T-helper 2 cell treated with Interferon-gamma antibody and Interleukin-4, amounts not matched to agents 100 ng/mL and 5 ng/mL, for 36 hours (primary cell): Measurements from ENCODE around the gene HELZ2. TPM values are rescaled to one million over a fixed set of nuclear protein-coding genes. Genes with fewer than 3 reads are reported as not detected.

ENCODE experiments used
- intact Hi-C: fragments of 100-400 bp; cut with micrococcal nuclease; formaldehyde crosslinking; loops from one replicate; pipeline ENCODE4 v1.15.1; 2023
- total RNA-seq: library from RNA; stranded (reverse); gene quantifications from 2 replicates; pipeline ENCODE4 v1.2.3, GENCODE V29; 2022

HELZ2 gene
- total RNA-seq, 1 donor from 2014 or later: 46.4 TPM

DNA sequence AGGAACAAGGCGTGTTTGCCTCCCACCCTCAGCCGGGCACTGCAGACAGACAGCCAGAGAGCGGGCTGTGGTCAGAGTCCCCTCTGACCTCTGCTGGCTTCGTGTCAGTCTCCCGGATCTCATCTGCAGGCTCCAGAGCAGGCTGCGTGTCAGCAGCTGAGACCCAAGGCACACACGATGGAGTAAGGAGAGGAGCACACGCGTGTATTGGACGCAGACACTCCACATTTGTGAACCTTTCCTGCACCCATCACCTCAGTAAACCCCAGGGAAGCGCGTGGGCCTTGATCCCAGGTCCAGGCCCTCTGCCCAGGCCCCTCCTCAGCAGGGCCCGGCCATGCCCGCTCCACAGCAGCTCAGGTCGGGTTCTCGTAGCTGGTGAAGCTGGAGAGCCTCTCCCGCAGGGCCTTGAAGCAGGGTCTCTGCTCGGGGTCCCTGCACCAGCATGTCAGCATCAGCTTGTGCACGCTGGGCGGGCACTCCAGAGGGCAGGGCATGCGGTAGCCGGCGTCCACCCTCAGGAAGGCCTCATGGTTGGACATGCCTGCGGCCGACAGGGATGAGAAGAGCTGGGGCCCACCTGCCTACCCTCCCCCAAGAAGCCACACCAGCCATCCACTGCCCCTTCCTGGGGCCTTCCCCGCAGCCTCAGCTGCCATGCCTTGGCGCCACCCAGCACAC is 44.7 kb downstream of the HELZ2 start:
- intact Hi-C loops: no loop called here

DNA sequence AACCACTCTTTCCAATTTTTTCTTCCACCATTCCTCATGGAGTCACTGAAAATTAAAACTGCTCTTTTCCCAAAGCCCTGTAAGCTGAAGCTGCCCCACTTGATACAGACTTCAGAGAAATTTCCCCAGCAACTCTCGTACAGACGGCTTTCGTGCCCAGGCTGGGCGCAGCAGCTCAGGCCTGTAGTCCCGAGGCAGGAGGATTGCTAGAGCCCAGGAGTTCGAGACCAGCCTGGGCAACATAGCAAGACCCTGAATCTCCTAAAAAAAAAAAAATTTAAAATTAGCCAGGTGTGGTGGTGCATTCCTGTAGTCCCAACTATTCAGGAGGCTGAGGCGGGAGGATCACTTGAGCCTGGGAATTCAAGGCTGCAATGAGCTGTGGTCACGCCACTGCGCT is 46.9 kb downstream of the HELZ2 start:
- intact Hi-C loops: no loop called here

DNA sequence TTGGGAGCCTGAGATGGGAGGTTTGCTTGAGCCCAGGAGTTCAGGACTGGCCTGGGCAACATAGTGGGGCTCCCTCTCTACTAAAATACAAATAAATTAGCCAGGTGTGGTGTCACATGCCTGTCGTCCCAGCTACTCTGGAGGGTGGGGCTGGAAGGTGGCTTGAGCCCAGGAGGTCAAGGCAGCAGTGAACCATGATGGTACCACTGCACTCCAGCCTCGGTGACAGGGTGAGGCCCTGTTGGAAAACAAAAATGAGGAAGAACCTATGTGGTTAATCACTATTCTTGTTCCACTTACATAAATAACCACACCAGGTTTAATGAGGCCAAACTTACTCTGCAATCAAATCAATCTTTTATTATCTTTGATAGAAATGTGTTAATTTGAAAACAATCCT is 48.1 kb downstream of the HELZ2 start:
- intact Hi-C loops: no loop called here

DNA sequence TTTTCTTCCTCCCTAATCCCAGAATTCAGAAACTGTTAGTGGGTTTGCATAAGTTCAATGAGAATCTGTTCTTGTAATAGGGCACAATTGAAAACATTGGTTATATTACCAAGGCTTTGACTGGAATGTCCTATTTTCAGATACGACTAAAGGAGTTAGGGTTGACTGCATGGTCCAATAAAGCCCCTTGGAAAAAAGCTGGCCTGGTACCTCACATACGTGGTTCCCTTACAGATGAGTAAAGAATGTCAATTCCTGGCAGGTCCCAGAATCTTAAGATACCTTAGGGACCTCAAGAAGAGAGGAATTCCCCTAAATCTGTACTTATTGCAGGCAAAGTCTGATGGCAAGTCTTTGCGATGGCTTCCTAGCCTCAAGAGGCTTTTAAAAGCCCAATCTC is 48.9 kb downstream of the HELZ2 start:
- intact Hi-C loops: no loop called here

Other genes starting within 250 kb of the HELZ2 start
- gene CHRNA4, start 212.9 kb downstream of the HELZ2 start, total RNA-seq: not detected in 2 replicates
- 0.05 and 0.11 TPM in 2 replicates for gene KCNQ2, start 101.6 kb downstream of the HELZ2 start, total RNA-seq
- gene EEF1A2, start 75.2 kb downstream of the HELZ2 start, total RNA-seq: 0.45 and 0.55 TPM in 2 replicates
- gene PPDPF, start 53.5 kb downstream of the HELZ2 start, total RNA-seq: 159 and 167 TPM in 2 replicates
- gene PTK6, start 36.9 kb downstream of the HELZ2 start, total RNA-seq: 1.1 and 1.2 TPM in 2 replicates
- gene SRMS, start 26.5 kb downstream of the HELZ2 start, total RNA-seq: not detected in 2 replicates
- gene FNDC11, start 20.1 kb downstream of the HELZ2 start, total RNA-seq: 0.64 and 0.66 TPM in 2 replicates
- gene GMEB2, start 52.9 kb upstream of the HELZ2 start, total RNA-seq: 16.3 and 17.4 TPM in 2 replicates
- 25.9 and 27.3 TPM in 2 replicates for gene STMN3, start 79.2 kb upstream of the HELZ2 start, total RNA-seq
- 49.5 and 52.4 TPM in 2 replicates for gene RTEL1, start 84.1 kb upstream of the HELZ2 start, total RNA-seq
- not detected in 2 replicates for gene TNFRSF6B, start 122.4 kb upstream of the HELZ2 start, total RNA-seq
- gene ARFRP1, start 133.7 kb upstream of the HELZ2 start, total RNA-seq: 63.3 and 66.8 TPM in 2 replicates
- gene ZGPAT, start 133.8 kb upstream of the HELZ2 start, total RNA-seq: 41.6 and 44.2 TPM in 2 replicates
- 185 and 193 TPM in 2 replicates for gene LIME1, start 162.4 kb upstream of the HELZ2 start, total RNA-seq
- gene SLC2A4RG, start 165.5 kb upstream of the HELZ2 start, total RNA-seq: 102 and 113 TPM in 2 replicates